Measurements from ENCODE around the gene NPAS2.

- TF ChIP-seq, protein P1, sequence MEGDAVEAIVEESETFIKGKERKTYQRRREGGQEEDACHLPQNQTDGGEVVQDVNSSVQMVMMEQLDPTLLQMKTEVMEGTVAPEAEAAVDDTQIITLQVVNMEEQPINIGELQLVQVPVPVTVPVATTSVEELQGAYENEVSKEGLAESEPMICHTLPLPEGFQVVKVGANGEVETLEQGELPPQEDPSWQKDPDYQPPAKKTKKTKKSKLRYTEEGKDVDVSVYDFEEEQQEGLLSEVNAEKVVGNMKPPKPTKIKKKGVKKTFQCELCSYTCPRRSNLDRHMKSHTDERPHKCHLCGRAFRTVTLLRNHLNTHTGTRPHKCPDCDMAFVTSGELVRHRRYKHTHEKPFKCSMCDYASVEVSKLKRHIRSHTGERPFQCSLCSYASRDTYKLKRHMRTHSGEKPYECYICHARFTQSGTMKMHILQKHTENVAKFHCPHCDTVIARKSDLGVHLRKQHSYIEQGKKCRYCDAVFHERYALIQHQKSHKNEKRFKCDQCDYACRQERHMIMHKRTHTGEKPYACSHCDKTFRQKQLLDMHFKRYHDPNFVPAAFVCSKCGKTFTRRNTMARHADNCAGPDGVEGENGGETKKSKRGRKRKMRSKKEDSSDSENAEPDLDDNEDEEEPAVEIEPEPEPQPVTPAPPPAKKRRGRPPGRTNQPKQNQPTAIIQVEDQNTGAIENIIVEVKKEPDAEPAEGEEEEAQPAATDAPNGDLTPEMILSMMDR (IDR thresholded peaks at IDR 0.05; ENCODE audit: insufficient read depth, low read depth, low read length) = no peak
- no peak for TF ChIP-seq EZH2 (IDR thresholded peaks at IDR 0.05; ENCODE audit: insufficient read depth, low read length)
These were observed 42.1 kb downstream of the NPAS2 start for GRCh38 chr2:100862081-100862480.

Measured in astrocyte (in vitro differentiated cells and primary cell).